Heart left ventricle (tissue), 13 donors: ENCODE data around the gene GPC6.
"Not testable (repeated sequence)": the region's sequence is repeated elsewhere in the genome, so short reads cannot be mapped to it uniquely, and the experiment has no call there.

Experiments used
- POLR2A ChIP-seq, 2 donors: fragments of 450-650 bp; IDR thresholded peaks; one replicate each; pipeline ENCODE4 v1.6.1; 2017; ENCODE audit warnings: antibody characterized with exemption in 2 of 2, mild to moderate bottlenecking in 2 of 2, moderate library complexity in 2 of 2
- TF ChIP-seq, protein P1 (sequence below), 12 donors: fragments of 200-600 bp; sonication (generic) in 4 of 12; IDR thresholded peaks; one replicate each; pipeline versions ENCODE4 v1.5.0 to v1.8.0; 2018 to 2022; ENCODE audit warnings: antibody characterized with exemption in 12 of 12, mild to moderate bottlenecking in 5 of 12
- donor health status: ischemic (EF 13 %, LVEDD 7.1; RV severe dilation, severe dysfunction).
- donor health status: DM: no; HTN: yes; CAD: no.
- donor health status: DM: no; HTN: no; CAD: no.
- donor health status: ischemic (EF 25% LVEDD 6.9; RV normal size, moderate dysfunction).
- donor health status: ischemic (EF 25% LVEDD 5.7; RV mildly dilated, moderate dysfunction).
- donor health status: ischemic (EF 35%, LVEDD 5.7; RV mildly dilated, moderate dysfunction).
- donor health status: nonischemic (EF 11% LVEDD 7.7; RV severe dilation, severe dysfunction).
- donor health status: DM: yes; HTN: yes; CAD: no.
- donor health status: PGD.
- donor health status: ischemic (EF 29% LVEDD 5.4; RV normal size, mild dysfunction).
- donor health status: nonischemic (EF 23%, LVEDD 6.1; RV moderate dilation, normal function).

DNA sequence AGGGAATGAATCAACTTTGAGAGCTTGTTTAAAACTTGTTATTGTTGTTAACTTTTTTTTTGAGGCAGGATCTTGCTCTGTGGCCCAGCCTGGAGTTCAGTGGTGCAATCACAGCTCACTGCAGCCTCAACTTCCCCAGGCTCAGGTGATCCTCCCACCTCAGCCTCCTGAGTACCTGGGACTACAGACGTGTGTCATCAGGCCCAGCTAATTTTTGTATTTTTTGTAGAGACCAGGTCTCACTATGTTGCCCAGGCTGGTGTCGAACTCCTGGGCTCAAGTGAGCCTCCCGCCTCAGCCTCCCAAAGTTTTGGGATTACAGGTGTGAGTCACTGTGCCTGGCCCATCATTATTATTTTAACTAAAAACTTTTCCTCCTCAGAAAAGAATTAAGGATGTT is 1117.1 kb downstream of the GPC6 start:
- TF ChIP-seq, protein P1, sequence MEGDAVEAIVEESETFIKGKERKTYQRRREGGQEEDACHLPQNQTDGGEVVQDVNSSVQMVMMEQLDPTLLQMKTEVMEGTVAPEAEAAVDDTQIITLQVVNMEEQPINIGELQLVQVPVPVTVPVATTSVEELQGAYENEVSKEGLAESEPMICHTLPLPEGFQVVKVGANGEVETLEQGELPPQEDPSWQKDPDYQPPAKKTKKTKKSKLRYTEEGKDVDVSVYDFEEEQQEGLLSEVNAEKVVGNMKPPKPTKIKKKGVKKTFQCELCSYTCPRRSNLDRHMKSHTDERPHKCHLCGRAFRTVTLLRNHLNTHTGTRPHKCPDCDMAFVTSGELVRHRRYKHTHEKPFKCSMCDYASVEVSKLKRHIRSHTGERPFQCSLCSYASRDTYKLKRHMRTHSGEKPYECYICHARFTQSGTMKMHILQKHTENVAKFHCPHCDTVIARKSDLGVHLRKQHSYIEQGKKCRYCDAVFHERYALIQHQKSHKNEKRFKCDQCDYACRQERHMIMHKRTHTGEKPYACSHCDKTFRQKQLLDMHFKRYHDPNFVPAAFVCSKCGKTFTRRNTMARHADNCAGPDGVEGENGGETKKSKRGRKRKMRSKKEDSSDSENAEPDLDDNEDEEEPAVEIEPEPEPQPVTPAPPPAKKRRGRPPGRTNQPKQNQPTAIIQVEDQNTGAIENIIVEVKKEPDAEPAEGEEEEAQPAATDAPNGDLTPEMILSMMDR (IDR thresholded peaks at IDR 0.05) = not testable (repeated sequence)
- not testable (repeated sequence) for TF ChIP-seq POLR2A (IDR thresholded peaks at IDR 0.05)
